Liver (tissue), 9 donors: ENCODE results near the gene P2RX3. TPM values are rescaled to one million over a fixed set of nuclear protein-coding genes. Genes with fewer than 3 reads are reported as not detected.

ENCODE experiments used
- DNase-seq: peaks from one replicate; pipeline ENCODE4 v3.0.0-alpha.2; 2017; ENCODE audit warnings: low spot score
- H3K27ac ChIP-seq, 2 donors: one replicate each; pipeline ENCODE4 v1.7.0; 2013; ENCODE audit warnings: inconsistent platforms in 2 of 2, low read length in 2 of 2, control low read depth in 1 of 2, low read depth in 1 of 2, mild to moderate bottlenecking in 1 of 2
- H3K27me3 ChIP-seq, 4 donors: one replicate each; pipeline versions ENCODE4 v1.6.1 to v1.7.0; 2013; ENCODE audit warnings: low read length in 3 of 4, inconsistent platforms in 1 of 4, mild to moderate bottlenecking in 1 of 4, moderate library complexity in 1 of 4; ENCODE audit not compliant: control insufficient read depth in 4 of 4, insufficient read depth in 4 of 4
- H3K36me3 ChIP-seq, 4 donors: one replicate each; pipeline versions ENCODE4 v1.6.1 to v1.7.0; 2013; ENCODE audit warnings: low read length in 3 of 4, mild to moderate bottlenecking in 3 of 4, low read depth in 1 of 4, moderate library complexity in 1 of 4; ENCODE audit not compliant: control insufficient read depth in 4 of 4, insufficient read depth in 3 of 4
- H3K4me1 ChIP-seq, 4 donors: one replicate each; pipeline versions ENCODE4 v1.6.1 to v1.7.0; 2013; ENCODE audit warnings: low read length in 3 of 4, mild to moderate bottlenecking in 3 of 4, moderate library complexity in 1 of 4; ENCODE audit not compliant: control insufficient read depth in 4 of 4, insufficient read depth in 4 of 4
- H3K4me3 ChIP-seq, 3 donors: one replicate each; pipeline versions ENCODE4 v1.6.1 to v1.7.0; 2013; ENCODE audit warnings: low read length in 3 of 3, control low read depth in 1 of 3, low read depth in 1 of 3, mild to moderate bottlenecking in 1 of 3
- H3K9ac ChIP-seq, 2 donors: one replicate each; pipeline ENCODE4 v1.7.0; 2013; ENCODE audit warnings: low read length in 2 of 2, mild to moderate bottlenecking in 2 of 2, moderate library complexity in 2 of 2, control low read depth in 1 of 2, low read depth in 1 of 2
- H3K9me3 ChIP-seq, 4 donors: one replicate each; pipeline versions ENCODE4 v1.6.1 to v1.7.0; 2013; ENCODE audit warnings: low read length in 3 of 4; ENCODE audit not compliant: control insufficient read depth in 4 of 4
- EGR1 ChIP-seq, 2 donors: IDR thresholded peaks; 2 replicates each; pipeline ENCODE4 v1.6.1; 2016 to 2018; ENCODE audit warnings: antibody characterized with exemption in 2 of 2, low read depth in 2 of 2
- FOXA1 ChIP-seq: IDR thresholded peaks from 2 replicates; pipeline ENCODE4 v1.6.1; 2016; ENCODE audit warnings: antibody characterized with exemption
- FOXA2 ChIP-seq: IDR thresholded peaks from 2 replicates; pipeline ENCODE4 v1.6.1; 2016; ENCODE audit warnings: antibody characterized with exemption
- HNF4A ChIP-seq, 2 donors: conservative IDR thresholded peaks; 2 replicates each; pipeline ENCODE4 v1.6.1; 2016; ENCODE audit warnings: antibody characterized with exemption in 2 of 2, mild to moderate bottlenecking in 2 of 2
- HNF4G ChIP-seq: IDR thresholded peaks from 2 replicates; pipeline ENCODE4 v1.6.1; 2016; ENCODE audit warnings: antibody characterized with exemption
- JUND ChIP-seq, 2 donors: IDR thresholded peaks; 2 replicates each; pipeline ENCODE4 v1.6.1; 2016; ENCODE audit warnings: antibody characterized with exemption in 2 of 2
- NR2F2 ChIP-seq: IDR thresholded peaks from 2 replicates; pipeline ENCODE4 v1.6.1; 2016; ENCODE audit warnings: antibody characterized with exemption
- RAD21 ChIP-seq, 2 donors: IDR thresholded peaks; 2 replicates each; pipeline ENCODE4 v1.6.1; 2016; ENCODE audit warnings: antibody characterized with exemption in 2 of 2, mild to moderate bottlenecking in 2 of 2
- RXRA ChIP-seq, 2 donors: IDR thresholded peaks; 2 replicates each; pipeline ENCODE4 v1.6.1; 2017 to 2018; ENCODE audit warnings: antibody characterized with exemption in 2 of 2, mild to moderate bottlenecking in 1 of 2
- TAF1 ChIP-seq: conservative IDR thresholded peaks from 2 replicates; pipeline ENCODE4 v1.6.1; 2016; ENCODE audit warnings: antibody characterized with exemption, mild to moderate bottlenecking
- YY1 ChIP-seq: IDR thresholded peaks from 2 replicates; pipeline ENCODE4 v1.6.1; 2016; ENCODE audit warnings: antibody characterized with exemption, mild to moderate bottlenecking
- WGBS: extraction: QIAGEN DNeasy Blood & Tissue Kit; methylation state at CpG from one replicate; pipeline ENCODE4 v1.1.7; 2013; 5-methylcytosine and 5-hydroxymethylcytosine counted together
- polyA plus RNA-seq, 2 donors: library from polyadenylated mRNA; stranded (reverse) in 1 of 2; unstranded in 1 of 2; fragments of 200-250 nt in 1 of 2; fragments of >200 nt in 1 of 2; fragmentation: Nextera tagmentation in 1 of 2; extraction: Ambion mirVana in 1 of 2; gene quantifications; one replicate each; pipeline versions ENCODE4 v1.2.1 to v1.2.3, GENCODE V29; 2013 to 2015
- total RNA-seq, 2 donors: library from RNA; depleted of rRNA; stranded (reverse); fragments of >200 nt; gene quantifications; one replicate each; pipeline ENCODE4 v1.2.3, GENCODE V29; 2014
- TF ChIP-seq, protein P1 (sequence below): IDR thresholded peaks from 2 replicates; pipeline ENCODE4 v1.6.1; 2016; ENCODE audit warnings: antibody characterized with exemption, mild to moderate bottlenecking
- TF ChIP-seq, protein P2 (sequence below): fragments of 150-350 bp; IDR thresholded peaks from 2 replicates; pipeline ENCODE4 v1.5.1; 2017; ENCODE audit warnings: improper control_type of control experiment, low read depth, low read length; ENCODE audit not compliant: missing input control
- TF ChIP-seq, protein P3 (sequence below): IDR thresholded peaks from 2 replicates; pipeline ENCODE4 v1.6.1; 2016; ENCODE audit warnings: antibody characterized with exemption
- TF ChIP-seq, protein P4 (sequence below): IDR thresholded peaks from 2 replicates; pipeline ENCODE4 v1.6.1; 2016; ENCODE audit warnings: antibody characterized with exemption
- TF ChIP-seq, protein P5 (sequence below): IDR thresholded peaks from 2 replicates; pipeline ENCODE4 v1.6.1; 2016; ENCODE audit warnings: antibody characterized with exemption
- donor health status: healthy.
- donor health status: healthy.
- donor health status: healthy.
- donor health status: healthy.
- donor health status: healthy.

The P2RX3 gene
- total and polyA plus RNA-seq, 4 donors = 0.18 to 0.33 (median 0.23) TPM

DNA sequence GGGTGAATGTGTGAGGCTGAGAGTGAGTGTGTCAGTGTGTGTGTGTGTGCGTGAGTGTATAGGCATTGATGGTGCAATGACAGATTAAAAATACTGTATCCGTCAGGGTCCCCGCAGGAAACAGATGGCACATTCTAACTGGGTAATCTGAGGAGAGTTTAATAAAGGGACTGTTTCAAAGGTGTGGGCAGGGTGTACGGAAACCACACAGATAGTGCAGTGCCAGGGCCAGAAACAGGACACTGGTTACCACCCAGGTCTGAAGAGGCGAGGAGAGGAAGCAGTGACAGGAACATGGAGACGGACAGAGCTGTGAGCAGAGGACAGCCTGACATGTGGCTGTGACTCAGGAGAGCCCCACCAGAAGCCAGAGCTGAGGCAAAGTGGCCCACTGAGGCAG is 16.5 kb downstream of the P2RX3 start:
- H3K9me3 ChIP-seq = peaks cover 0 to 2% (median 0%) of the 10 kb centered on the region in 4 donors
- no peak overlapping the region for H3K9ac ChIP-seq
- H3K27ac ChIP-seq = no peak overlapping the region
- WGBS = 82% methylated on average over 6 of the region's 6 CpGs
- peaks cover 0 to 9% (median 4%) of the 10 kb centered on the region in 4 donors for H3K4me1 ChIP-seq
- H3K27me3 ChIP-seq = no peaks in the 10 kb centered on the region
- no peak for TF ChIP-seq FOXA1
- TF ChIP-seq HNF4A (conservative IDR thresholded peaks at IDR 0.05) = no peak
- TF ChIP-seq RAD21 (IDR thresholded peaks at IDR 0.05) = no peak
- no peak for TF ChIP-seq HNF4G
- TF ChIP-seq JUND (IDR thresholded peaks at IDR 0.05) = no peak
- TF ChIP-seq, protein P1, sequence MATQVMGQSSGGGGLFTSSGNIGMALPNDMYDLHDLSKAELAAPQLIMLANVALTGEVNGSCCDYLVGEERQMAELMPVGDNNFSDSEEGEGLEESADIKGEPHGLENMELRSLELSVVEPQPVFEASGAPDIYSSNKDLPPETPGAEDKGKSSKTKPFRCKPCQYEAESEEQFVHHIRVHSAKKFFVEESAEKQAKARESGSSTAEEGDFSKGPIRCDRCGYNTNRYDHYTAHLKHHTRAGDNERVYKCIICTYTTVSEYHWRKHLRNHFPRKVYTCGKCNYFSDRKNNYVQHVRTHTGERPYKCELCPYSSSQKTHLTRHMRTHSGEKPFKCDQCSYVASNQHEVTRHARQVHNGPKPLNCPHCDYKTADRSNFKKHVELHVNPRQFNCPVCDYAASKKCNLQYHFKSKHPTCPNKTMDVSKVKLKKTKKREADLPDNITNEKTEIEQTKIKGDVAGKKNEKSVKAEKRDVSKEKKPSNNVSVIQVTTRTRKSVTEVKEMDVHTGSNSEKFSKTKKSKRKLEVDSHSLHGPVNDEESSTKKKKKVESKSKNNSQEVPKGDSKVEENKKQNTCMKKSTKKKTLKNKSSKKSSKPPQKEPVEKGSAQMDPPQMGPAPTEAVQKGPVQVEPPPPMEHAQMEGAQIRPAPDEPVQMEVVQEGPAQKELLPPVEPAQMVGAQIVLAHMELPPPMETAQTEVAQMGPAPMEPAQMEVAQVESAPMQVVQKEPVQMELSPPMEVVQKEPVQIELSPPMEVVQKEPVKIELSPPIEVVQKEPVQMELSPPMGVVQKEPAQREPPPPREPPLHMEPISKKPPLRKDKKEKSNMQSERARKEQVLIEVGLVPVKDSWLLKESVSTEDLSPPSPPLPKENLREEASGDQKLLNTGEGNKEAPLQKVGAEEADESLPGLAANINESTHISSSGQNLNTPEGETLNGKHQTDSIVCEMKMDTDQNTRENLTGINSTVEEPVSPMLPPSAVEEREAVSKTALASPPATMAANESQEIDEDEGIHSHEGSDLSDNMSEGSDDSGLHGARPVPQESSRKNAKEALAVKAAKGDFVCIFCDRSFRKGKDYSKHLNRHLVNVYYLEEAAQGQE = no peak
- TF ChIP-seq, protein P2, sequence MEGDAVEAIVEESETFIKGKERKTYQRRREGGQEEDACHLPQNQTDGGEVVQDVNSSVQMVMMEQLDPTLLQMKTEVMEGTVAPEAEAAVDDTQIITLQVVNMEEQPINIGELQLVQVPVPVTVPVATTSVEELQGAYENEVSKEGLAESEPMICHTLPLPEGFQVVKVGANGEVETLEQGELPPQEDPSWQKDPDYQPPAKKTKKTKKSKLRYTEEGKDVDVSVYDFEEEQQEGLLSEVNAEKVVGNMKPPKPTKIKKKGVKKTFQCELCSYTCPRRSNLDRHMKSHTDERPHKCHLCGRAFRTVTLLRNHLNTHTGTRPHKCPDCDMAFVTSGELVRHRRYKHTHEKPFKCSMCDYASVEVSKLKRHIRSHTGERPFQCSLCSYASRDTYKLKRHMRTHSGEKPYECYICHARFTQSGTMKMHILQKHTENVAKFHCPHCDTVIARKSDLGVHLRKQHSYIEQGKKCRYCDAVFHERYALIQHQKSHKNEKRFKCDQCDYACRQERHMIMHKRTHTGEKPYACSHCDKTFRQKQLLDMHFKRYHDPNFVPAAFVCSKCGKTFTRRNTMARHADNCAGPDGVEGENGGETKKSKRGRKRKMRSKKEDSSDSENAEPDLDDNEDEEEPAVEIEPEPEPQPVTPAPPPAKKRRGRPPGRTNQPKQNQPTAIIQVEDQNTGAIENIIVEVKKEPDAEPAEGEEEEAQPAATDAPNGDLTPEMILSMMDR = no peak
- TF ChIP-seq RXRA (IDR thresholded peaks at IDR 0.05) = no peak
- TF ChIP-seq, protein P3, sequence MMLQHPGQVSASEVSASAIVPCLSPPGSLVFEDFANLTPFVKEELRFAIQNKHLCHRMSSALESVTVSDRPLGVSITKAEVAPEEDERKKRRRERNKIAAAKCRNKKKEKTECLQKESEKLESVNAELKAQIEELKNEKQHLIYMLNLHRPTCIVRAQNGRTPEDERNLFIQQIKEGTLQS = no peak
- no peak for DNase-seq
- H3K4me3 ChIP-seq = no peak overlapping the region
- H3K36me3 ChIP-seq = no peaks in the 10 kb centered on the region

DNA sequence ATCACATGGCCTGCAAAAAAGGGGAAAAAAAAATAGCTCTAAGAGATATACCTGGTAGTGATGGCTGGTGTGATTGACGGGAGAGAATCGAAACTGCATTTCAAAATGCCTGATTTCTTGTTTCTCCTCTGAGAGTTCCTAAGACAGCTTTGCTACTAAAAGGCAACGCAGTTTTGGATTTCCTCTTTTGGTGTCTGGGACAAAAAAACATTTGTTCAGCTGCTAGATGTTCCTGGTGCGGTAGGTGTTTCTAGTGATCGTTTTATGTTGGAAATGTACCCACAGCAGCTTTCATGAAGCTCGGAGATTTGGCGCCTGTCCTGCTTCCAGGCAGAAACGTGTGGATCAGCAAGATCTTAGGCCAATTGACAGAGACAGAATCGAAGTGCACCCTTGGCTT is 18.1 kb downstream of the P2RX3 start:
- Histone ChIP-seq H3K4me3 (peak overlapping the region; percentile 11 to 66 (median 42)), H3K9me3 (peaks cover 0 to 2% (median 0%) of the 10 kb centered on the region in 4 donors), H3K27me3 (no peaks in the 10 kb centered on the region), H3K4me1 (peaks cover 0 to 9% (median 2%) of the 10 kb centered on the region in 4 donors), H3K9ac (peak overlapping the region in 1 of 2 donors; percentile 65), H3K36me3 (no peaks in the 10 kb centered on the region), H3K27ac (peak overlapping the region; percentile 19 to 60)
- 37% methylated on average over 9 of the region's 9 CpGs for WGBS
- TF ChIP-seq YY1 = peak; percentile 52
- TF ChIP-seq RXRA (IDR thresholded peaks at IDR 0.05) = no peak
- no peak for DNase-seq

DNA sequence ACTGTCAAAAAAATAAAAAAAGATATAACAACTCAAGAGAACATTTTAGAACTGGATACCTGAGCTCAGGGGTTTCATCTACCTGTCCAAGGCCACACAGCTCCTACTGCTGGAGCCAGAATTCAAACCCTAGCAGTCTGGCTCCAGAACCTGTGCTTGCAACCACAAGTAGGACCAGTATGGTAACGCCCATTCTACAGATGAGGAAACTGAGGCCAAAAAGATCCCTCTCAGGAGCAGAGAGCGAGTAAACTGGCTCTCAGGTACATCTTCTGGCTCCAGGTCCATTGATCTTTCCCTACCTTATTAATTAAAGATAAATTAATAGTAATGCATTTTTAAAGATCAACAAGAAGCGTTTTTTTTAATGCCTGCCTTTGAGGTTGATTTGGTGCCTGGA is 19.2 kb downstream of the P2RX3 start:
- peaks cover 0 to 9% (median 2%) of the 10 kb centered on the region in 4 donors for H3K4me1 ChIP-seq
- H3K9me3 ChIP-seq = no peaks in the 10 kb centered on the region
- H3K9ac ChIP-seq = no peak overlapping the region
- TF ChIP-seq TAF1 (no peak), EGR1 (IDR thresholded peaks at IDR 0.05; ENCODE audit: low read depth in 2 of 2) (no peak), JUND (IDR thresholded peaks at IDR 0.05) (no peak), HNF4G (no peak), NR2F2 (no peak), FOXA2 (no peak)
- TF ChIP-seq, protein P4, sequence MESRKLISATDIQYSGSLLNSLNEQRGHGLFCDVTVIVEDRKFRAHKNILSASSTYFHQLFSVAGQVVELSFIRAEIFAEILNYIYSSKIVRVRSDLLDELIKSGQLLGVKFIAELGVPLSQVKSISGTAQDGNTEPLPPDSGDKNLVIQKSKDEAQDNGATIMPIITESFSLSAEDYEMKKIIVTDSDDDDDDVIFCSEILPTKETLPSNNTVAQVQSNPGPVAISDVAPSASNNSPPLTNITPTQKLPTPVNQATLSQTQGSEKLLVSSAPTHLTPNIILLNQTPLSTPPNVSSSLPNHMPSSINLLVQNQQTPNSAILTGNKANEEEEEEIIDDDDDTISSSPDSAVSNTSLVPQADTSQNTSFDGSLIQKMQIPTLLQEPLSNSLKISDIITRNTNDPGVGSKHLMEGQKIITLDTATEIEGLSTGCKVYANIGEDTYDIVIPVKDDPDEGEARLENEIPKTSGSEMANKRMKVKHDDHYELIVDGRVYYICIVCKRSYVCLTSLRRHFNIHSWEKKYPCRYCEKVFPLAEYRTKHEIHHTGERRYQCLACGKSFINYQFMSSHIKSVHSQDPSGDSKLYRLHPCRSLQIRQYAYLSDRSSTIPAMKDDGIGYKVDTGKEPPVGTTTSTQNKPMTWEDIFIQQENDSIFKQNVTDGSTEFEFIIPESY = no peak
- TF ChIP-seq, protein P1 = no peak
- TF ChIP-seq, protein P5, sequence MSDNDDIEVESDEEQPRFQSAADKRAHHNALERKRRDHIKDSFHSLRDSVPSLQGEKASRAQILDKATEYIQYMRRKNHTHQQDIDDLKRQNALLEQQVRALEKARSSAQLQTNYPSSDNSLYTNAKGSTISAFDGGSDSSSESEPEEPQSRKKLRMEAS = no peak
- no peaks in the 10 kb centered on the region for H3K36me3 ChIP-seq
- H3K27ac ChIP-seq = no peak overlapping the region
- WGBS = 95% methylated on average over 3 of the region's 3 CpGs
- no peak for DNase-seq
- no peak overlapping the region for H3K4me3 ChIP-seq
- H3K27me3 ChIP-seq = no peaks in the 10 kb centered on the region
